K562 (cell line): ENCODE measurements around the gene HECA. TPM values are rescaled to one million over a fixed set of nuclear protein-coding genes. Genes with fewer than 3 reads are reported as not detected.

Experiments
- ATAC-seq: fragments of 200-7000 bp; cut with Tn5 transposase; 3 replicates; pipeline ENCODE4 v1.9.1; 2020; ENCODE audit warnings: moderate library complexity
- BruUV-seq: library from RNA; stranded (reverse); fragments of 400-500 nt; replicated peaks from 2 replicates; lab custom pipeline; 2021; lab: Mats Ljungman, UMichigan
- CTCF ChIA-PET: fragments of 300-600 bp; formaldehyde crosslinking; extraction: SDS; loops from one replicate; lab custom pipeline; 2021; ENCODE audit warnings: low intra/inter-chr PET ratio; lab: Yijun Ruan, JAX
- POLR2A ChIA-PET: fragments of 300-600, 350-650 bp; sonication (Branson Sonifier 250); formaldehyde crosslinking; extraction: SDS; loops from one replicate; lab custom pipeline; 2021; ENCODE audit warnings: antibody characterized with exemption, inconsistent platforms; lab: Yijun Ruan, JAX
- DNase-seq, 4 experiments: peaks; one replicate each; pipeline versions ENCODE4 v3.0.0 to v3.0.0-alpha.2; 2011 to 2018; ENCODE audit warnings: low spot score in 3 of 4, mixed read lengths in 3 of 4; ENCODE audit errors: extremely low read depth in 1 of 4
- FAIRE-seq: peaks from 2 replicates; lab custom pipeline; 2011; peaks lifted over from hg19 to GRCh38; lab: Jason Lieb, UNC
- H2AFZ ChIP-seq: 2 replicates; pipeline ENCODE4 v1.6.0; 2011; ENCODE audit warnings: low read depth, low read length, control low read depth, inconsistent platforms
- H3K27ac ChIP-seq: fragments of 200-600 bp; 3 replicates; pipeline ENCODE4 v1.8.0; 2011; ENCODE audit warnings: low read depth, mild to moderate bottlenecking, control low read depth, inconsistent platforms, low read length, moderate library complexity, mixed read lengths; ENCODE audit errors: extremely low read depth
- H3K27me3 ChIP-seq, 2 experiments: fragments of 300-600 bp in 1 of 2; 2 replicates in 1 of 2; 3 replicates in 1 of 2; pipeline versions ENCODE4 v1.6.0 to v1.8.0; 2011; ENCODE audit warnings: inconsistent platforms in 2 of 2, low read length in 2 of 2, mild to moderate bottlenecking in 1 of 2, mixed read lengths in 1 of 2, moderate library complexity in 1 of 2; ENCODE audit not compliant: control insufficient read depth in 2 of 2, insufficient read depth in 2 of 2
- H3K36me3 ChIP-seq: fragments of 300-600 bp; 3 replicates; pipeline ENCODE4 v1.8.0; 2011; ENCODE audit warnings: mild to moderate bottlenecking, low read length, inconsistent platforms; ENCODE audit not compliant: control insufficient read depth, insufficient read depth
- H3K4me1 ChIP-seq, 2 experiments: fragments of 200-600 bp in 1 of 2; replicated peaks in 1 of 2; 2 replicates in 1 of 2; 3 replicates in 1 of 2; pipeline versions ENCODE4 v1.5.1 to v1.8.0; 2011; ENCODE audit warnings: inconsistent platforms in 2 of 2, low read length in 2 of 2, mild to moderate bottlenecking in 1 of 2, mixed read lengths in 1 of 2, moderate library complexity in 1 of 2; ENCODE audit not compliant: control insufficient read depth in 2 of 2, insufficient read depth in 2 of 2
- H3K4me2 ChIP-seq: 2 replicates; pipeline ENCODE4 v1.6.1; 2011; ENCODE audit warnings: low read length, control low read depth, inconsistent platforms, mixed read lengths; ENCODE audit not compliant: insufficient read depth
- H3K4me3 ChIP-seq: fragments of 200-600 bp; sonication (generic), shearing (Covaris generic); 2 replicates; pipeline ENCODE4 v1.5.1; 2016; ENCODE audit warnings: control low read depth, inconsistent platforms
- H3K79me2 ChIP-seq: fragments of 200-600 bp; 3 replicates; pipeline ENCODE4 v1.8.0; 2011; ENCODE audit warnings: low read length, inconsistent platforms; ENCODE audit not compliant: control insufficient read depth, insufficient read depth
- H3K9ac ChIP-seq, 2 experiments: 2 replicates each; pipeline versions ENCODE4 v1.6.0 to v1.6.1; 2011; ENCODE audit warnings: low read depth in 2 of 2, low read length in 2 of 2, control low read depth in 1 of 2, inconsistent platforms in 1 of 2, mild to moderate bottlenecking in 1 of 2, mixed read lengths in 1 of 2; ENCODE audit not compliant: insufficient read depth in 1 of 2
- H3K9me1 ChIP-seq: one replicate; pipeline ENCODE4 v1.6.0; 2011; ENCODE audit warnings: inconsistent platforms, mild to moderate bottlenecking, low read length, moderate library complexity; ENCODE audit not compliant: control insufficient read depth, insufficient read depth
- H3K9me3 ChIP-seq: replicated peaks from 2 replicates; pipeline ENCODE4 v1.5.1; 2011; ENCODE audit warnings: low read depth, low read length, inconsistent platforms; ENCODE audit not compliant: control insufficient read depth, insufficient read depth
- H4K20me1 ChIP-seq: replicated peaks from 2 replicates; pipeline ENCODE4 v1.6.1; 2011; ENCODE audit warnings: low read length, inconsistent platforms, mixed read lengths; ENCODE audit not compliant: control insufficient read depth, insufficient read depth
- AFF1 ChIP-seq, 2 experiments: fragments of 450-650 bp; IDR thresholded peaks; 2 replicates each; pipeline ENCODE4 v1.6.1; 2018; ENCODE audit warnings: mild to moderate bottlenecking in 2 of 2, low read depth in 1 of 2; ENCODE audit not compliant: partially characterized antibody in 2 of 2
- LCOR ChIP-seq: sonication (generic); formaldehyde crosslinking; IDR thresholded peaks from 2 replicates; pipeline ENCODE4 v1.8.0; 2022; ENCODE audit warnings: mild to moderate bottlenecking, missing genetic modification reagents
- MCM7 ChIP-seq, 2 experiments: fragments of 450-650 bp; IDR thresholded peaks; 2 replicates each; pipeline ENCODE4 v1.6.1; 2016 to 2018
- NUFIP1 ChIP-seq: fragments of 450-650 bp; IDR thresholded peaks from 2 replicates; pipeline ENCODE4 v1.6.1; 2018; ENCODE audit not compliant: partially characterized antibody
- PYGO2 ChIP-seq: fragments of 450-650 bp; IDR thresholded peaks from 2 replicates; pipeline ENCODE4 v1.6.1; 2016; ENCODE audit warnings: mild to moderate bottlenecking, missing genetic modification characterization, moderate library complexity, missing compliant biosample characterization
- SIN3B ChIP-seq: fragments of 450-650 bp; IDR thresholded peaks from 2 replicates; pipeline ENCODE4 v1.6.1; 2017; ENCODE audit warnings: low read depth, mild to moderate bottlenecking, moderate library complexity
- TAF9B ChIP-seq: fragments of 450-650 bp; IDR thresholded peaks from 2 replicates; pipeline ENCODE4 v1.6.1; 2018; ENCODE audit warnings: mild to moderate bottlenecking; ENCODE audit not compliant: partially characterized antibody
- TEAD2 ChIP-seq: fragments of 450-650 bp; IDR thresholded peaks from 2 replicates; pipeline ENCODE4 v1.6.1; 2016; ENCODE audit warnings: missing genetic modification characterization, control low read depth, missing compliant biosample characterization
- WGBS: fragments of 100-300 bp; shearing (Covaris generic); methylation state at CpG from one replicate; pipeline ENCODE4 v1.1.6; 2016; ENCODE audit warnings: low coverage, mixed read lengths; ENCODE audit not compliant: insufficient coverage; ENCODE audit errors: missing lambda C conversion rate; 5-methylcytosine and 5-hydroxymethylcytosine counted together
- in situ Hi-C: fragments of 300-500 bp; cut with MboI; formaldehyde crosslinking; loops from 4 replicates; pipeline ENCODE4 v1.15.0; 2018; ENCODE audit warnings: inconsistent platforms, mixed read lengths
- intact Hi-C: fragments of 100-400 bp; cut with micrococcal nuclease; formaldehyde crosslinking; loops from 2 replicates; pipeline ENCODE4 v1.14.2; 2022
- polyA plus RNA-seq, 8 experiments: library from polyadenylated mRNA; depleted of rRNA in 4 of 8; stranded (reverse) in 5 of 8; unstranded in 3 of 8; fragments of >200 nt; fragmentation: Nextera tagmentation in 2 of 8; fragmentation: Illumina TruSeq in 1 of 8; extraction: Ambion mirVana in 2 of 8; extraction: Trizol in 1 of 8; gene quantifications; 2 replicates each; pipeline versions ENCODE4 v1.2.1 to v1.2.3, GENCODE V29; 2011 to 2014; ENCODE audit warnings: inconsistent platforms in 1 of 8, missing spikeins in 1 of 8
- total RNA-seq, 7 experiments: library from RNA; depleted of rRNA in 6 of 7; stranded (reverse); fragments of >200 nt in 6 of 7; fragmentation: Illumina TruSeq in 2 of 7; extraction: Trizol in 2 of 7; gene quantifications; 2 replicates each; pipeline versions ENCODE4 v1.2.1 to v1.2.3, GENCODE V29; 2011 to 2021; ENCODE audit warnings: low replicate concordance in 1 of 7
- TF ChIP-seq, protein P1 (sequence below): fragments of 250-450 bp; sonication (Bioruptor Pico); IDR thresholded peaks from 2 replicates; pipeline ENCODE4 v1.4.0; 2020; ENCODE audit warnings: mild to moderate bottlenecking, moderate library complexity

The HECA gene
- total and polyA plus RNA-seq, 9 of the 15 experiments (the other 6 are each of a cell fraction or from before 2014, with no cell fraction given): 0.31 to 2.3 (median 1.1) TPM

- 3% methylated on average over 4 of the region's 4 CpGs for WGBS
These were observed 24.1 kb downstream of the HECA start for GRCh38 chr6:139159016-139159415.

GRCh38 chr6:139161169-139161568, 26.3 kb downstream of the HECA start:
- Histone ChIP-seq H3K79me2 (no peaks in the 10 kb centered on the region), H3K9me3 (no peaks in the 10 kb centered on the region), H3K36me3 (no peaks in the 10 kb centered on the region), H2AFZ (no peak overlapping the region), H3K9me1 (no peaks in the 10 kb centered on the region), H4K20me1 (peaks cover 9% of the 10 kb centered on the region; the same call in 1 of the 2 replicates), H3K4me2 (no peak overlapping the region), H3K4me1 (no peaks in the 10 kb centered on the region), H3K27ac (no peak overlapping the region), H3K4me3 (no peak overlapping the region), H3K27me3 (peaks cover 12 to 34% of the 10 kb centered on the region in 2 experiments), H3K9ac (no peak overlapping the region)
- in situ Hi-C loops (no loop called here), intact Hi-C loops (no loop called here)
- BruUV-seq: no TSS peak
- FAIRE-seq (no peak), ATAC-seq (no peak), DNase-seq (no peak)
- POLR2A ChIA-PET: no interaction called here
- CTCF ChIA-PET: no interaction called here
- 0% methylated on average over 1 of the region's 1 CpG for WGBS
- TF ChIP-seq SIN3B: no peak
- TF ChIP-seq, protein P1, sequence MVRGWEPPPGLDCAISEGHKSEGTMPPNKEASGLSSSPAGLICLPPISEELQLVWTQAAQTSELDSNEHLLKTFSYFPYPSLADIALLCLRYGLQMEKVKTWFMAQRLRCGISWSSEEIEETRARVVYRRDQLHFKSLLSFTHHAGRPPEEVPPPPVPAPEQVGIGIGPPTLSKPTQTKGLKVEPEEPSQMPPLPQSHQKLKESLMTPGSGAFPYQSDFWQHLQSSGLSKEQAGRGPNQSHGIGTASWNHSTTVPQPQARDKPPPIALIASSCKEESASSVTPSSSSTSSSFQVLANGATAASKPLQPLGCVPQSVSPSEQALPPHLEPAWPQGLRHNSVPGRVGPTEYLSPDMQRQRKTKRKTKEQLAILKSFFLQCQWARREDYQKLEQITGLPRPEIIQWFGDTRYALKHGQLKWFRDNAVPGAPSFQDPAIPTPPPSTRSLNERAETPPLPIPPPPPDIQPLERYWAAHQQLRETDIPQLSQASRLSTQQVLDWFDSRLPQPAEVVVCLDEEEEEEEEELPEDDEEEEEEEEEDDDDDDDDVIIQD (CRISPR knock-in tag): no peak
- no peak for TF ChIP-seq AFF1 (IDR thresholded peaks at IDR 0.05; ENCODE audit: low read depth in 1 of 2, partially characterized antibody in 2 of 2)
- no peak for TF ChIP-seq TEAD2 (tag)
- no peak for TF ChIP-seq PYGO2
- no peak for TF ChIP-seq TAF9B
- no peak for TF ChIP-seq MCM7 (IDR thresholded peaks at IDR 0.05)

More at GRCh38 chr6:139159016-139159415, 24.1 kb downstream of the HECA start:
- H3K4me2 ChIP-seq: no peak overlapping the region
- peaks cover 11 to 28% of the 10 kb centered on the region in 2 experiments for H3K27me3 ChIP-seq
- FAIRE-seq (no peak), ATAC-seq (no peak), DNase-seq (no peak)
- H3K9me1 ChIP-seq: no peaks in the 10 kb centered on the region
- no peak overlapping the region for H3K4me3 ChIP-seq
- no peaks in the 10 kb centered on the region for H3K79me2 ChIP-seq
- H4K20me1 ChIP-seq: peaks cover 8% of the 10 kb centered on the region; the same call in 1 of the 2 replicates
- no peaks in the 10 kb centered on the region for H3K36me3 ChIP-seq
- ChIA-PET POLR2A (no interaction called here), CTCF (no interaction called here)
- no peaks in the 10 kb centered on the region for H3K9me3 ChIP-seq
- H3K9ac ChIP-seq: no peak overlapping the region
- BruUV-seq: no TSS peak
- TF ChIP-seq NUFIP1 (no peak), LCOR (no peak)
- no peaks in the 10 kb centered on the region for H3K4me1 ChIP-seq
- intact Hi-C loops (no loop called here), in situ Hi-C loops (no loop called here)
- H3K27ac ChIP-seq: no peak overlapping the region
- H2AFZ ChIP-seq: no peak overlapping the region
